NCI-H2107 (cell line): Measurements from ENCODE around the gene PLAC8L1.
A peak's percentile ranks its signal among the peaks of the same experiment; 100 is the strongest.

Source experiments
- DNase-seq: peaks from one replicate; lab custom pipeline; 2025; lab: John Stamatoyannopoulos, UW

The PLAC8L1 gene

DNA sequence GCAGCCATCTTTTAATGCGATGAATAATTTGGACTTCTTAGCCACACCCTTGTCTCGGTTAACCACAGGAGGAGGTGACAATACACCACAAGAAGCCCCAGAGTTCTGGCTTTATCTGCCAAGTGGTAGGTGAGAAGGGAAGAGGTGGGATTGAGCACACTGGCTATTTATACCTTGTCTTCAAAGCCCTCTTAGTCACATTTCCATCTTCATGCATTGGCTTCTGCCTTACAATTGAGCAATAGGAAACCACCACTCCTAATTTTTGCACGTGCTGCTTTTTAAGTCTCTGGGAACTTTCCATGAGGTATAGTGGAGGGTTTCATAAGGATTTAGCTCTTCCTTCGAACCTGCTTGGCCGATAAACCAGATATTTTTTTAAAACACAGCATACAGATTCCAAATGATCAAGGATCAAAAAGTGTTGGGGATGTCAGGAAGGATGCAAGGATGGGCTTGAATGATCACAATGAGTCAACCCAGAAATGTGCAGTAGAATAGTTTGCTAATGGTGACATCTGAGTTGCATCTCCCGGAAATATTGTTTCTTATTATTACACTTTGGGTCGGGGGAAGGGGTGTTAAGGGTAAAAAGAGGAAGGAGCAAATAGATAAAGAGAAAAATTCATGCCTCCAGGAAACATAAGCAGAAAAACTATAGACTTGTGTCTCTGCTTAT lies 25.5 kb downstream of the PLAC8L1 start:
- DNase-seq = no peak

- no peak for DNase-seq
Observed at GRCh38 chr5:146078566-146078965, 26.8 kb downstream of the PLAC8L1 start.

GRCh38 chr5:146076455-146076854 lies 28.9 kb downstream of the PLAC8L1 start:
- no peak for DNase-seq

- no peak for DNase-seq
Observed at GRCh38 chr5:146076028-146076427, 29.3 kb downstream of the PLAC8L1 start.

- no peak for DNase-seq
Observed at GRCh38 chr5:146073239-146073900, 32.0 kb downstream of the PLAC8L1 start.

GRCh38 chr5:146072595-146072994 lies 32.8 kb downstream of the PLAC8L1 start:
- no peak for DNase-seq

DNA sequence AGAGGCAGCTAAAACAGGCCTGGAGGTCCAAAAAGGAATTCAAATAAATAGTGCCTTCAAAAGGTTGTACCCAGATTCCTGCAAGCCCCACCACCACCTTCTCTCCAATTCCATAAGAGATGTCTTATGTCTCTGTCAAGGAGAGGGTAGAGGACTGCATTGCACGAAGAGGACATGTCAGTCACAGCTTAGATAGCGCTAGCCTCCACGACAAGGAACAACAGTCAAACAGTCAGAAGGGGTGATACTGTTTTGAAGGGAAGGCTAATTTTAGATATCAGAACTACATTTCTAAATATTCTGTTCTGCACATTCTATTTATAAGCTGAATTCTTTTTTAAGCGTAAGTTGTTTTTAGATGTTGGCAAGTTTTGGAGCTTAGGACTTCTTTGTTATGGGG lies 34.2 kb downstream of the PLAC8L1 start:
- DNase-seq = no peak

DNA sequence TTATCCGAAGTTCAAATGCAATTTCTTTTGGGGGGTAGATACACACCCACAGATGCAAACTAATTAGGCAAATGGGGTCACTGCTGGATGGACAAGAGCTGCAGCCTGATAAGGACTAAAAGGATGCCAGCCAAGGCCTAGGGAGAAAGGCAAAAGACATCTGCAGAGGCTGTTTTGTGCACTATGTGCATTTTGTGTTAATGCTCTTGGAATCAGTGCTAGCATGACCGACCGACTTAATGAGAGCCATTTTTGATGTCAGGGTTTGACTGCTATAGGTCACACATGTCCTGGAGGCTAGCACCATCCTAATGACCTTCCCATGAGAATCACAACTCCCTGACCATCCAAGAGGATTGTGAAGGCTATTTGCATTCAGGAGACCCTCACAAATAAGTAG lies 34.6 kb downstream of the PLAC8L1 start:
- DNase-seq = no peak

DNA sequence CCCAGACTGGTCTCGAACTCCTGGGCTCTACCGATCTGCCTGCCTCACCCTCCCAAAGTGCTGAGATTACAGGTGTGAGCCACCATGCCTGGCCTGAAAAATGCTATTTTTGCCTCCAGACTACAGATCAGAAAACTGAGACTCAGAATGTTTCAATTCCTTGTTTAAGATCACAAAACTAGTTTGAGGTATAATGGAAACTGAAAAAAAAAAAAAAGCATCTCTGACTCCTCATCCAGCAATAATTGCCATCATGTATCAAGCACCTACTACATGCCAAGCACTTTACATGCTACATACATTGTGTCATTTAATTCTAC lies 35.6 kb downstream of the PLAC8L1 start:
- DNase-seq = no peak

DNA sequence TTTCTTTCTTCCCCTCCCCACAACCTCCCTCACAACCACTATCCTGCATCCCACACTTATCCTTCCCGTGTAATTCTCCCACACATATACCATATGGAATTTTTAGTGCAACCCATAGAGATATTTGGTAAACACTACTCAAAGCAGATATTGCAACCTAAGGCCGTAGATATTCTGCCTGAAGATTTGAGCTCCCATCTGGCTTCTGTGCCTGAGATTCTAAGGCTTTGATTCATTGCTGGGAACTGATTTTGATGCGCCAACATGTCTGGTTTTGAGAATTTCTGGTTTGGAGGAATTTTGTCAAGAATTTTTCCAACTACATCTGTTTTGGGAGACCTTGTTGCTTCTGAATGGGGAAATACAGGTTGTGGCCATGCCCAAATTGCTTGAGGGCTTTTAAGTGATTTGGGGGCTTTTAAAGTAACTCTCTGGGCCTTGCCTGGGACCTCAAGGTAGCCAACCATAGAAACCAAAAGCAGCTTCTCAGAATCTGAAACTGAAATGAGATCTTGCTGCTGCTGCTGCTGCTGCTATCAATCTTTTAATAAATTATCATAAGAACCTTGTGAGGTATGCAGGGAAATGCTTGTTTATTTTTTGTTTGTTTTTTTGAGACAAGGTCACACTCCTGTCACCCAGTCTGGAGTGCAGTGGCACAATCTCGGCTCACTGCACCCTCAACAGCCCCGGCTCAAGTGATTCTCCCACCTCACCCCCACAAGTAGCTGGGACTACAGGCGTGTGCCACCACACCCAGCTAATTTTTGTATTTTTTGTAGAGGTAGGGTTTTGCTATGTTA lies 36.2 kb downstream of the PLAC8L1 start:
- no peak for DNase-seq

- no peak for DNase-seq
Observed at GRCh38 chr5:146068206-146068605, 37.2 kb downstream of the PLAC8L1 start.

- DNase-seq = no peak
Observed at GRCh38 chr5:146066968-146067367, 38.4 kb downstream of the PLAC8L1 start.

- DNase-seq = no peak
Observed at GRCh38 chr5:146060221-146060585, 45.2 kb downstream of the PLAC8L1 start.

- no peak for DNase-seq
Observed at GRCh38 chr5:146059460-146060220, 45.7 kb downstream of the PLAC8L1 start.

GRCh38 chr5:146055432-146055831 lies 49.9 kb downstream of the PLAC8L1 start:
- no peak for DNase-seq

DNA sequence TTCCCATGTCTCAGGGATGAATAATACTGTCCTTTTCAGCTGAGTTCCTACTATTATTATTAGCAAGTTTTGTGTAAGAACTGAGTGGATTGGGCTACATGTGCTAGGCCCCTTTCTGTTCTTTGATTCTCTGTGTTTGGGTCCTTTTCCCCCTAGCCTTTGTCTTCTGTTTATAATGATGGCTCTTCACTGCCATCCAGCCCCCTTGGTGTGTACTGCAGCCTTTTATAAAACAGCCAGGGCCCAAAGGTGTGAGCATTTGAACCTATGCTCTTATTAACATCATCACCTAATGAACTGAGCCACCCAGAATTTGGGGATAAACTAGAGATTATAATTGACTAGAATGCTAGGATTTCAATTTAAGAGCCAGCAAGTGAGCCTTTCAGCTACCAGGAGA lies 52.6 kb downstream of the PLAC8L1 start:
- no peak for DNase-seq

DNA sequence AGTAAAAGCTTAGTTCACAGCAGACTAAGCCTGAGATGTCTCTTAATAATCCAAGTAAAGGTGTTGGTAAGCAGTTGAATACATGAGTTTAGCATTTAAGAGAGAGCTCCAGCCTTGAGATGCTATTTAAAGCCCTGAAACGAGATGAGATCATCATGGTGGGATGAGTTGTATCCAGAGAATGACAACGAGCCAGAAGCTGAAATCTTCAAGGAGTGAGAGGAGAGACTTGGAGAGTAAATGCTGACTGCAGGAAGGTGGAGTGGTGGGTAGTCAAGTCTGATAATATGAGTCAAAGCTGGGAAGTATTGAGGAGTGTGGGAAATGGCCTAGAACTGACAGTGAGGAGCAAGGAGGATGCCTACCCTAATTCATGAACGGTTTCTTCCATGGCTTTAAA lies 53.7 kb downstream of the PLAC8L1 start:
- no peak for DNase-seq

DNA sequence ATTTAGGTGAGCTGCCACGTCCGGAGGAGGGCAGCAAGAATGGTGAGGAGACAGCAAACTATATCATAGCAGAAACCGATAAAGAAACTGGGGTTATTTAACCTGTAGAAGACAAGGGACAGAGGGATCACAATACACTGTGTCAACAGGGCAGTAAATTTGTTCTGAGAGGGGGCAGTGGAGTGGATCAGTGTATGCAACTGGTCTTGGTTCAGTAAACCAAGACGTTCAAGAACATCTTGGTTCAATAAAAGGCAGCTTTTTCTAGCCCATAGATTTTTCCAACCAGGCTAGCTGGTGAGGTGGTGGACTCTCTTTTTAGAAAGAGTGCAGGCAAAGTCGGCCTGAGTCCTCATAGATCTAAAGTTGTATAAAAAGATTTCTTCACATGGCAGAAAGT lies 55.3 kb downstream of the PLAC8L1 start:
- no peak for DNase-seq

GRCh38 chr5:146049704-146050026 lies 55.7 kb downstream of the PLAC8L1 start:
- no peak for DNase-seq

GRCh38 chr5:146048994-146049703 lies 56.2 kb downstream of the PLAC8L1 start:
- peak; percentile 23 for DNase-seq

DNA sequence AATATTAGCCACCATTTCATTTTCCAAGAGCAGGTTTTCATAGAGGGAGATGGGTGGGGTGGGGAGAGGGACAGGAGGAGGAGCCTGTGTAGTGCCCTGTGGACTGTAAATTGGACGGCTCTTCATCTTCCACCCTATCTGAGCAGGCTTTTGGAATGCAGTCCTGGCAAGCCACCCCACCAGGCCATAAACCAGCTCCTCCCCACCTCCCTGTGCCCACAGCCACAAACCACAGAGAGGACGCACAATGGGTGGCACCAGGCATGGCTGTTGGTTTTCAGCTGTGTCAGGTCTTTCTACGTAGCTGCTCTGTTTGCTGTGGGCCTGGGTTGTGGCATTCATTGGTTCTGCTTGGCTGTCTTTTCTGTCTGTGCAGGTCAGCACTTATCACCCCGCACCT lies 58.0 kb downstream of the PLAC8L1 start:
- DNase-seq = no peak

DNA sequence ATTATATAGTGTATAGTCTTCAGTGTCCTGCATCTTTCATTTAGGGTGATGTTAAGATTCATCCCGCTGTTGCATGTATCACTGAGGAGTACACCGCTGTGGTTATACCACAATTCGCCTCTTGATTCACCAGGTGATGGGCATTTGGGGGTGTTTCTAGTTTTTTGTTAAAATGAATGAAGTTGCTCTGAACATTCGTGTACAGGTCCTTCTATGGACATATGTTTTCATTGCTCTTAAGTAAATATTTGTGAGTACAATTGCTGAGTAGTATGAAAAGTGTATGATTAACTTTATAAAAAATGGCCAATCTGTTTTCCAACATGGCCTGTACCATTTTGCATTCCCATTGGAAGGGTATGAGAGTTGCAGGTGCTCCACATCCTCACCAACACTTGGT lies 61.7 kb downstream of the PLAC8L1 start:
- DNase-seq = no peak
